ENCODE results near the gene HNRNPA2B1.

The HNRNPA2B1 gene

DNA sequence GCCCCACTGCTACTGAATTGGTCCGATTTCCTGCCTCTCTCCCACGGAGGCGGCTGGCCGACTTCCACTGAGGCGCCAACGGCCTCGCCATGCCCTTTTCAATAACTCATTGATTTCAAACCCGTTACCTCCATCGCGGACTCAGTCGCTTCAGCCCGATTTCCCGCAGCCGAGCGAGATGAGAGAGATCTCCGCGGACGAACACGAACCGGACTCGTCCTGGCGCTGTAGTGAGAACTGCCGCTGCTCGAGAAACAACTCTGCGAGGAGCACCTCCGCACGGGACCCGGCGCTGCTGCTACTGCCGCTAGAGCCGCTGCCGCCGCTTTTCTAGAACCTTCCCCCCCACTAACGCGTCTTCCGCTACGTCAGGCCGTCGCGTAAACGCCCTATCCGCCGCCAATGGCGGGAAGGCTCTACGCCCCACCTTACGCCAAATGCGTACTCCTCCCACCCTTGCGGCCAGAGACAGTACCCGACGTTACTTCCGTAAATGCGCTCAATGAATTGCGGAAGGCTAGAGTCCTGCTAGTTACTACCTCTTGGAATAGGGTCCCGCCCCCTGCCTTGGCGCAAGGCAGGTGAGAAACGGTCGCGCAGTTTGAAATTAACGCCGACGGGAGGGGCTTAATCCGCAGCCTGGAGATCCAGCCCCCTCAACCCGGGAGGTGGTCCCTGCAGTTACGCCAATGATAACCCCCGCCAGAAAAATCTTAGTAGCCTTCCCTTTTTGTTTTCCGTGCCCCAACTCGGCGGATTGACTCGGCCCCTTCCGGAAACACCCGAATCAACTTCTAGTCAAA, at the start of gene HNRNPA2B1:
TSS of gene HNRNPA2B1 (minus strand) at position 303 of the 803 bp plus-strand sequence. CDS start at position 134, 169 bp downstream.
- DNase-seq = peak; percentile 98

DNA sequence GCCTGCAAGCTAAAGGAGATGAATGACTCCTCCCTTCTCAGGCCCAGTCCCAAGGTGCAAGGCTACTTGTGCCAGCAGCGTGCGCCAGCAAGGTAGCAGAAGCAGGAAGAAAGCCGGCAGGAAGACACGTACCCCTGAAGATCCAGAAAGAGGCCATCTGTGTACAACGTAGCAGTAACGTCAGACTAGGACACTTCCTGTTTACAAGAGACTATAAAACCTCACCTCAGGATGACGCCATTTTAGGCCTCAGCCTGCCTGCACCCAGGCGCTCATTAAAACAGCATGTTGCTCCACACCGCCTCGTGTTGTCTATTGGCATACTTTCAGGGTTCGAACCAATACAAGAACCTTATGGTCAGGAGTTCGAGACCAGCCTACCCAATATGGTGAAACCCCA, 49.7 kb upstream of the HNRNPA2B1 start:
- no peak for DNase-seq

DNA sequence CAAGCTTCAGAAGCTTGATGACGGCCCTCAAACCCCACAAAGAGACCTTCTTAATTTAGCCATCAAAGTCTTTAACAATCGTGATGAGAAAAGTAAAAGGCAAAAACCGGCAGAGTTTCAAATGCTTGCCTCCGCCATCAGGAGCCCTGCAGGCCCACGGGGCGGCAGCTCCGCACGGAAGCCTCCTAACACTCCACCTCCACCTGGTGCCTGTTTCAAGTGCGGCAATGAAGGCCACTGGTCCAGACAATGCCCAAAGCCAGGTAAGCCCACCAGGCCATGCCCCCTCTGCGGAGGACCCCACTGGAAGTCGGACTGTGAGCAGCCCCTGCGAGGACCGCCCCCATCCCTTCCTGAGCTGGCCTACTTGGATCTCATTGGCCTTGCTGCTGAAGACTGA, 44.6 kb upstream of the HNRNPA2B1 start:
- DNase-seq = no peak

DNA sequence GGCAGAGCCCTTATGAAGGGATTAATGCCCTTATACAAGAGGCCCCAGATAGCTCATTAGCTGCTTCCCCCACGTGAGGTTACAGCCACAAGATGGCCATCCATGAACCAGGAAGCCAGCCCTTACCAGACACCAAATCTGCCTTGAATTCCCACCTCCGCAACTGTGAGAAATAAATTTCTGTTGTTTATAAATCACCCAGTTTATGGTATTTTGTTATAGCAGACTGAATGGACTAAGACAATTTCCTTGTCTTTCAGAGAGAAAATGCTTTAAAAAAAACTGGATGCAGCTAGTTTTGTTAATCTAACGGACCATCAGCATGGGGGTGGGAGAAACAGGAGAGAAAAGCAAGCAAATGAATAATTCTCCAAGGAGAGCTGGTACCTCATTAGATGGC, 37.5 kb upstream of the HNRNPA2B1 start:
- DNase-seq = no peak

DNA sequence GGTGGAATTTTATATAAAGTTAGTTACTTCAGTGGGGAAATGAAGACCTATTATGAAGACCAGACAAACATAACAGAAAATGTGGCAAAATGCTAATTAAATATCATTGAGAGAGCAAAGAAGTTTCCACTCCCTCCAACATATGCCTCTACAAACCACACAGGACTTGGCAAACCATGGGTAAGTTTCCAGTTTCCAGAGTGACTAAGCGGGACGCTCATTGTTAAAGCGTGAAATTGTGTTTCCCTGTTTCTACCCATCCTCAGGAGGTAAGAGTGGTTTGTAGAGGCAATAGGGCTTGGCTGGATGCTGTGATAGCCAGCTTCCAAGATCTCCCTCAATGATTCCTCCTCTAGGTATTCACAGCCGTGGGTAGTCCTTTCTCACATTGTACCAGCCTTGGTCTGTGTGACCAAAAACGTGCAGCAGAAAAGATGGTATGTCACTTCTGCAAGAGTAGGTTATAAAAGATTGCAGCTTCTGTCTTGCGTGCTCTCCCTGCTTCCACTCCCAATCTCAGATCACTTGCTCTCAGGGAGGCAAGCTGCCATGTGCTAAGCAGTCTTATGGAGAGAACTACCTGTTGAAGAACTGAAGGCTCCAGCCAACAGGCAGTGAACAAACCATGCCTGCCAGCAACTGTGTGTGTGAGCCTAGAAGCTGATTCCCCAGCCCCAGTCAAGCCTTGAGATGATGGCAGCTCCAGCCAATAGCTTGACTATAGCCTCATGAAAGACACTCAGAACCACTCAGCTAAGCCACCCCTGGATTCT, 36.7 kb upstream of the HNRNPA2B1 start:
- no peak for DNase-seq

DNA sequence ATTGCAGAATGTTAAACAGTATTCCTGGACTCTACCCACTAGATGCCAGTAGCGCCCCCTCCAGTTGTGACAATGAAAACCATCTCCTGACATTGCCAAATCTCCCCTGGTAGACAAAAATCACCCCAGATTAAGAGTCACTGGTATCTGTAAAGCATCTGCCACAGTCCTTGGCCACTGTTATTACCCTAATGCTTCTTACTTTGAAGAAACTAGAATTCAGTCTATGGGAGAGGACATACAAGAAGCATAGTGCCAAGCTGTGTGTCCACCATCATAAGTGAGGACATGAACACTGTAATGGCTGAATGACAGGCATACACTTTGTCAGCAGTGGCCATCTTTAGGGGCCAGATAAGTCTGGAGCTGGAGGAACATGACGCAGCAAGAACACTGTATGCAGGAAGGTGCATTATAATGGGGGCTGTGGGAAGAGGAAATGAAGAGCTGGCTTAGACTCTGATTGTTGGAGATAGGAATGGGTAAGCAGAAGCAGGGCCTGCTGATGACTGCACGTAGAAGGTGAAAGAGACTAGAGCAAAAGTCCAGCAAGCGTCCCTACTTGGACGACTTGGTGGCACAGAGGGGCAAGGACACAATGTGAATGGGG, 33.5 kb upstream of the HNRNPA2B1 start:
- no peak for DNase-seq

DNA sequence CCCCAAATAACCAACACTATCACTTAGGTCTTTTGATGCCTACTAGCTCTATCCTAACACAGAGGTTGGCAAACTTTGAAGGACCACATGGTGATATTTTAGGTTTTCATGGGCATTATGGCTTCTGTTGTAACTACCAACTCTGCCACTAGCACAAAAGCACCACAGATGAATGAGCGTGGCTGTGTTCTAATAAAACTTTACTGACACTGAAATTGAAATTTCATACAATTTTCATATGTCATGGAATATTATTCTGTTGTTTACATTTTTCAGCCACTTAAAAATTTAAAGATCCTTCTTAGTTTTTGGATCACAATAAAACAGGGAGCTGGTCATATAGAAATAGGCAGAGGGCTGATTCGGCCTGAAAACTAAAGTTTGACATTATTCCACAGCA, 27.4 kb upstream of the HNRNPA2B1 start:
- DNase-seq = no peak

DNA sequence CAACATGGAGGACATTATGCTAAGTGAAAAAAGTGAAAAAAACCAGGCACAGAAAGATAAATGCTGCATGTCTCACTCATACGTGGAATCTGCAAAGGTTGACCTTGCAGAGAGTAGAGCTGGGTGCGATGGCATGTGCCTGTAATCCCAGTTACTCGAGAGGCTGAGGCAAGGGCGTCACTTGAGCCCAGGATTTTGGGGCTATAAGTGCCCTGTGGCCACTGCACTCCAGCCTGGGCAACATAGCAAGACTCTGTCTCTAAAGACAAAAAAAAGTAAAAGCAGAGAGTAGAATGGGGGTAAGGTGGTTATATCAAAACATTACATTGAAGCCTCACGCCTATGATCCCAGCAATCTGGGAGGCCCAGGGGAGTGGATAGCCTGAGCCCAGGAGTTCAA, 23.8 kb upstream of the HNRNPA2B1 start:
- no peak for DNase-seq

DNA sequence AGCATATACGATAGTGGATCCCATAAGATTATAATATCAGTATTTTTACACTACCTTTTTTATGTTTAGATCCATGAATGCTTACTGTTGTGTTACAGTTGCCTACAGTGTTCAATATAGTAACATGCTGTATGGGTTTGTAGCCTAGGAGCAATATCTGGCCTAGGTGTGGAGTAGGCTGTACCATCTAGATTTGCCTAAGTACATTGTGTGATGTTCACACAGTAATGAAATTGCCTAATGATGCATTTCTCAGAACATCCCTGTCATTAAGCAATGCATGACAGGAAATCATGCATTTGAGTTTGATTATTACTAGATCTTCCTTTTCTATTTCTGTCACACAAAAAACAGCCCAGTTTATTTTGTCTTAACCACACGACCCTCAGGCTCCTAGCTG, 15.5 kb upstream of the HNRNPA2B1 start:
- DNase-seq = no peak

DNA sequence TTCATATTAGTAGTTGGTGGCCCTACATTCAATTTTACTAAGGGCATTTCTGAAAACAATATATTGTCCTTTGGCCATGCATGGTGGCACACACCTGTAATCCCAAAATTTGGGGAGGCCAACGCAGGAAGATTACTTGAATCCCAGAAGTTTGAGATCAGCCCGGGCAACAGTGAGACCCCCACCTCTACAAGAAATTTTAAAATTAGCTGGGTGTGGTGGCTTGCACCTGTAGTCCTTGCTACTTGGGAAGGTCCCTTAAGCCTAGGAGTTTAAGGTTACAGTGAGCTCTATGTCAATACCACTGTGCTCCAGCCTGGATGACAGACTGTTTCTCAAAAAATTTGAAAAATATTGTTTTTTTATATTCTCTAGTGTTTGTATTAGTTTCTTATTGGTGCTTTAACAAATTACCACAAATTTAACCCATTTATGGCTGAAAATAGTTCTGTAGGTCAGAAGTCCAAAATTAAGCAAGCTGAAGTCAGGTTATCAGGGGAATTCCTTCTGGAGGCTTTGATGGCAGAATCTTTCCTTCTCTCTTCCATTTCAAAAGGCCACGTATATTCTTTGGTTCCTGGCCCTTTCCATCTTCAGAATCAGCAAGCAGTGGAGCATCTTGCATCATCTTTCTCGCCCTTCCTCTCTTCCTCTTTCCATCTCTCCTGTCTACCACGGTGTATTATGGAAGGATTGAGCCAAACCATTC, 13.4 kb upstream of the HNRNPA2B1 start:
- DNase-seq = no peak

DNA sequence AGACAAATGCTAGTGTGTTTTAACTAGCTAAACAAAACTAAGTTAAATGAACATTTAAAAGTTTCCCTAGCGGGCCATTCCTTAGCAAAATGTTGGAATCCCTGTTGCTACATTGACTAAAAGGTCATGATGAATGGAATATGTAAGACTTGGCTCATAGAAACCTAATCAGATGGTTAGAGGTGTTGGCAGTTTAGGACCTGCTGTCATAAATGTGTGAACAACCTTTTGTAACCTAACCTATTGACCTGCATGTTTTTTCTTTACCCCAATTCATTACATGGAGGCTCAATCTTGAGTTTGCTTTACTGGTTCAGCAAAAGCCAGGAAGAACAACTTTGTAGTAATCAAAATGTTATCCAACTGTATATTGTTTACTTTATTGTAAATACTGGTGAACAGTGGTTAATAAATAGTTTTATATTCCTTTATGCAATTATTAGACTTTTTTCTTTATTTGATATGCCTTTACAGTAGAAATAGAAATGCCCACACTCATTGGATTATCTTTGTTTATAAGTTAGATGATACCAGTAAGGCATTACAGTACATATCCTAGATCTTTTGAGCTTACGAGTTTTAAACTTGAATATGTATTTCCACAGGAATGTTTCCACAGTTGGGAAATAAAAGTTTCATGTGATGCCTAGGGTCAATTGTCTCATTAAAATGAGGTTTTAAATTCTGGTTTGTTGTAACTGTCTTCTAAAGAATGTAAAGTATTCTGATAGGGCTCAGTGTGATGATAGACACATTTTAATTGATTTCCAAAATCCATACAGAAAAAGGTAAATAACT, 12.6 kb upstream of the HNRNPA2B1 start:
- no peak for DNase-seq

DNA sequence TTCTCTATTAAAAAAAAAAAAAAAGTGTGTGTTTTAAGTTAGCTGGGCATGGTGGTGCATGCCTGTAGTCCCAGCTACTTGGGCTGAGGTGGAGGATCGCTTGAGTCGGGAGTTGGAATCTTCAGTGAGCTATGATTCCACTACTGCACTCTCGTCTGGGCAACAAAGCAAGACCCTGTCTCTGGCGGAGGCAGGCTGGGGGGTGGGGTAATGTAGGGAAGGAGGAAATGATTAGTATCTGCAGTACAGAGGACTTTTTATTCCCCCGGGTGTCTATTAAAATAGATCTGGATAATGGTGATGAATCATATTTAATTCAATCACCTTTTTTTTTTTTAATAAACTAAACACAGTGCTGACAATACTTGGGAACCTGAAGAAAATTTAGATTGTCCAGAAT, 7.5 kb upstream of the HNRNPA2B1 start:
- DNase-seq = no peak

DNA sequence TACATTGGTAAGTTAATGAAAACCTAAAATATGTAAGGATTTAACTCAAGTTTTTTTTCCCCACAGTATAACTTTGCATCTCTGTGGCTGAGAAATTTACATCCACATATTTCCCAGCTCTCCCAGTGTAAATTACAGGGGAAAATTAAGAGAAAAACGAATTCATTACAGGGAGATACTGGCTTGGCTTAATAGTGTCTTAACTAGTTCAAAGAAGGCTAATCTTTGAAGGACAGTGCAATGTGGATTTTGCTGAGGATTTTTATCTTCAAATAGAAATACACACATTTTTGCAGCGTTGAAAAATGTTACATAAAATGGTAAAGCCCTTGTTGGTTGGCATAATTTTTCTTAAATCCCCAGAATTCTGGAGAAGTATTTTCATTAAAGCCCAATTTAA, 2.5 kb upstream of the HNRNPA2B1 start:
- no peak for DNase-seq

DNA sequence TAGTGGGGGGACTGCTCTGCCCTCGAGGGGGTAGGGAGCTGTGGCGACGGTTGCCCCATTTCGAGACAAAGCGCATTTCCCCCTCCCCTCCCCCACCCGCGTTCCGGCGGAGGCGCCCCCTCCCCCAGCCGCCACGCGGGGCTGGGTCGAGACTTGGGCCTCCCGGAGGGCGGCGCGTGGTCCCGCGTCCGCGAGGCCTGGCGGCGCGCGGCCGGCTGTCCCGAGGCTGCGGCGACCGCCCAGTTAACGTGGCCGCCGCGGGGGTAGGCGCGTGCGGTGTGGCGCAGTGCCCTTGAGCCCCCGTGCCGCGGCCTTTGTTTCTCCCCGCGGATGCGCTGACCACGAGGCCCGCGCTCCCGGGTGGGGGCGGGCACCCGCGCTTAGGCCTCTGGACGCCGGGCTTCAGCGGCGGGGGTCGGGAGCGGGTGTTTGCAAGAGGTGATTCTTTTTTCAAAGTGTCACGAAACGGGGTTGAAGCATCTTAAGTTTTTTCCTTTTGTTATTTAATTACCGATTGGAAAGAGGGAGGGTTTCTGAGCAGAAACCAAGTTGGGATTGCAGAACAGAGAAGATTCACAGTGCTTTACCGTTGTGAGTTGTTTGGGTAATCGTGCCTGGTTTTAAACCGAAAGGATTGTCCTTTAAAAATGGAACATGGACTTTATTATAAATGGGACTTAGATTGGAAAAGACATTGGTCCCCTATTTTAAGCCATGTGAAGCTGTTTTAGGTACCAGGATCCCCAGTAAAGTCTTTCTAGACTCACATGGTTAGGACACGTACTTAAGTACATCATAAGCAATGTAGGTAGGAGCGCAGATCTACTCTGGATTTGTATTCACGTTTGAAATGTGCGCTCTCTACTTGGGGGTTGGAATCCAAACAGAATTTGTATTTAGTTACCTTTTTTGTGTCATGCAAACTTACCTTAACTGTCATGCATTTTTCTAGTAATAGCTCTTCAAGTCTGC, 1.8 kb upstream of the HNRNPA2B1 start:
- DNase-seq = no peak

DNA sequence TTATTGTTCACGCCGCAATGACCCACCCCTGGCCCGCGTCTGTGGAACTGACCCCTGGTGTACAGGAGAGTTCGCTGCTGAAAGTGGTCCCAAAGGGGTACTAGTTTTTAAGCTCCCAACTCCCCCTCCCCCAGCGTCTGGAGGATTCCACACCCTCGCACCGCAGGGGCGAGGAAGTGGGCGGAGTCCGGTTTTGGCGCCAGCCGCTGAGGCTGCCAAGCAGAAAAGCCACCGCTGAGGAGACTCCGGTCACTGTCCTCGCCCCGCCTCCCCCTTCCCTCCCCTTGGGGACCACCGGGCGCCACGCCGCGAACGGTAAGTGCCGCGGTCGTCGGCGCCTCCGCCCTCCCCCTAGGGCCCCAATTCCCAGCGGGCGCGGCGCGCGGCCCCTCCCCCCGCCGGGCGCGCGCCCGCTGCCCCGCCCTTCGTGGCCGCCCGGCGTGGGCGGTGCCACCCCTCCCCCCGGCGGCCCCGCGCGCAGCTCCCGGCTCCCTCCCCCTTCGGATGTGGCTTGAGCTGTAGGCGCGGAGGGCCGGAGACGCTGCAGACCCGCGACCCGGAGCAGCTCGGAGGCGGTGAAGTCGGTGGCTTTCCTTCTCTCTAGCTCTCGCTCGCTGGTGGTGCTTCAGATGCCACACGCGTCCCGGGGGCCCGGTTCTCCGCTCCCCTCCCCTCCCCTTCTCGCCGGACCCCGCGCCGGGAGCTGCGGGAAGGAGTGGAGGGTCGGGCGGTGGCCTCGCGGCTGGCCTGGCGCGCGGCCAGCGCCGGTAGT, 887 bp upstream of the HNRNPA2B1 start, which contains the start of gene CBX3:
TSS of gene CBX3 (plus strand) at position 499 of the 772 bp plus-strand sequence. CDS start 1,254 bp downstream, outside the sequence.
- peak; percentile 88 for DNase-seq

DNA sequence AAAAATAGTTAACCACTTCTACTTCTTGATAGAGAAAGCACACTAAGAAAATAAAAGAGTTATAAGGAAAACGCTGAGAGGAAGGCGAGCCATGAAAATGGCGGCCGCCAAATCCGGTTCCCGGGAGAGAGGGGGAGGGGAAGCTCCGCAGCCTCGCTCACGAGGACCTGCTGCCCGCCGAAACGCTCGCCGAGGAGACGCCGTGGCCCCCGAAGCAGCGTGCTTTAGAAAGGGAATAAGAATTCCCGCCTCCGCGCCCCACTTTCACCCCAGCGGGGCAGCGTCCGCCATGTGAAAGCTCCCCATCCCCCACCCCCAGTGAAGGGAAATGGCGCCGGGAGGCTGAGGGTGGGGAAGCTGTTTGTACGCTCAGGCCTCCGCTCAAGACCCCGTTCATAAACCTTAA, 505 bp downstream of the HNRNPA2B1 start:
- DNase-seq = peak; percentile 63

DNA sequence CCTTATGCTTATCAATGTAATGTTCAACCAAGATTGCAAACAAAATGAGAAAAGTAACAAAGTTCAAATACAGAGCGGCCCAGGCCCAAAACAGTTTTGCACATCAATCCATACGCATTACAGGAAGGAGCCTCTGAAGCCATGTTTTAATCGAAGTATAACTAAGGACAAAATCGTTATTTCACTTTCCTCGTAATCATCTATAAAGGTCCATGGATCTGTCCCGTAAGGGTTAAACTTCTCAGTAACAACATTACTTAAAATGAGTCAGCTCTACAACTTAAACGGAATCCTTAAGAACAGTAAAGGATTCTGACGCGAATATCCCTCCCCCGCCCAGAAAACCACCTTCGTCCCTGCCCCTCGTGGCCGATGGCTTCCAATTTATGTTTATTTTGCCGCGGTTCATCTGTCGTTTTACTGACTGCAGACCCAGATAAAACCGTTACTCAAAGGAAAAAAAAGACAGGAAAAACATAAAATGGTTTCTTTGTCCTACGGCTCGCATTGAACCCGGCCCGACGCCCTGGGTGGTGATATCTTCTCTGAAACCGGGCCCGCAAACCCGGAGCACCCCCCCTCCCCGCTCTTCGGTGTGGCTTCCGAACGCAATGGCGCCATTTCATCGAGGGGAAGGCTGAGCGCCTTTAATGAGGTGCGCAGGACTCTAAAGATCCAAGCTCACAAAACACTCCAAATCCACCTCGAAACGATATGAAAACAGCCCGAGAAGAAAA, 1.1 kb downstream of the HNRNPA2B1 start:
- peak; percentile 63 for DNase-seq

DNA sequence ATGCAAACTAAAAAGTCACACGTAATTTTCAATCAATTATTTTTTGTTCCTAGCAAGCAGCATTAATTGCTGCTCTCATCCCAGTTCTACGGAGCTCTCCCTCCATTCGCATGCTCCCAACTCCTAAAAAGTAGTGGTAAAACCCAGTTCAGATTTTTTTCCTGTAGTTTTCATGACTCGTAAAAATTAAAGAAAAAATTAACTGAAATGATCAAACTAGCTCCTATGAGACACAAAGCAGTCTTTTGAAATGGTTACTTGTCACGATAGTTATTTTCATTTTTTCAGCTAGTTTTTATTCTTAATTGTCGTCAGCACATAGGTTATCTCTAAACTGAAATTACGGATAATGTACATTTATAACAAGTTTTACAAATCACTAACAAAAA, 1.8 kb downstream of the HNRNPA2B1 start:
- no peak for DNase-seq

DNA sequence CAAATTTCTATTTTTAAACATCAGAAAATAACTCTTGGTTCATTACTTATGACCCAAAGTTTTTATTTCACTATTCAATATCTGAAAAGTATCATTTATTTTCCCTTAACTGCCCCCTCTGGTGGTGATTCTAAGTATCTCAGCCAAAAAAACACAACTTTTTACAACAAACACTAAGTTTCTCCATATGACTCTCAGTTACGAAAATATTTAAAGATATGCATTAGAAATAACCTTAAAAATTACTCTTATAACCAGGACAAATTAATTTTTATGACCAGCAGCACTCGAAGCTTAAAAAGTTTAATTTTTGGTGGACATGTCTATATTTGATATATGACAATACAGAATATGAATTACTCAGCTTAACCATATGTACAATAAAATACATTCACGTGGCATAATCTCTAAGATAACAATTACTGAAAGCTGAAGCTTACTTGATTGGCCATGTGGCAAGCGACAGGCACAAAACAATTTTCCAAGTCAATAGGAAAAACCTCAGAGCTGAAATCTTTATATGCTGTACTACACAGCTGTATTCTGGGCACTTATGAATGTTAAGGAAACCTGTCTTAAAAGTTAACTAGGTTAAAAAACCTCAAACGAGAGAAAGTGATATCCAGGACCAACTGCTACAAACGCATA, 2.3 kb downstream of the HNRNPA2B1 start:
- DNase-seq = no peak
